ENCODE data around the gene LEMD1. TPM values are rescaled to one million over a fixed set of nuclear protein-coding genes. Genes with fewer than 3 reads are reported as not detected.
A peak's percentile ranks its signal among the peaks of the same experiment; 100 is the strongest.

LEMD1 gene
- total RNA-seq, 1 experiment from 2014 or later, result 16.7 TPM

GRCh38 chr1:205465392-205465791, 43.5 kb upstream of the LEMD1 start:
- Histone ChIP-seq H3K27me3 (ENCODE audit: insufficient read depth, low read depth) (peaks cover 50% of the 10 kb centered on the region), H3K4me1 (replicated peaks; ENCODE audit: insufficient read depth) (0 out of 2 replicates have a peak, but pooled peaks cover 5% of the 10 kb centered on the region), H3K4me2 (no peak overlapping the region), H2AFZ (no peak overlapping the region), H3K27ac (no peak overlapping the region), H3K9me2 (ENCODE audit: insufficient read depth) (no peaks in the 10 kb centered on the region), H4K20me1 (ENCODE audit: insufficient read depth) (no peaks in the 10 kb centered on the region), H3F3A (ENCODE audit: insufficient read depth, low read depth) (0 out of 2 replicates have a peak, but pooled peaks cover 3% of the 10 kb centered on the region), H3K36me3 (ENCODE audit: low read depth) (no peaks in the 10 kb centered on the region), H3K4me3 (no peak overlapping the region), H3K9me3 (ENCODE audit: insufficient read depth, low read depth) (no peaks in the 10 kb centered on the region), H3K79me2 (ENCODE audit: low read depth) (no peaks in the 10 kb centered on the region)
- ChIA-PET POLR2A (ENCODE audit: unreplicated experiment) (no interaction called here), CTCF (interaction anchor here (0.6 kb wide), 1 partner anchor 133 kb away, joined by 3 read pairs; no protein-coding TSS in a partner anchor)
- no peak for DNase-seq
- TF ChIP-seq CTCF (conservative IDR thresholded peaks at IDR 0.05) (no peak), EZH2 (IDR thresholded peaks at IDR 0.05; ENCODE audit: low read depth) (no peak)
- intact Hi-C loops (cut with micrococcal nuclease; ENCODE audit: unreplicated experiment), result no loop called here
- BruUV-seq (replicated peaks), result no TSS peak

GRCh38 chr1:205458777-205459566, 37.1 kb upstream of the LEMD1 start:
- CTCF ChIA-PET, result interaction anchor here (0.8 kb wide), 1 partner anchor 26 kb away, joined by 5 read pairs; no protein-coding TSS in a partner anchor
- no TSS peak for BruUV-seq (replicated peaks)
- no peak overlapping the region for H3K27ac ChIP-seq
- no peak overlapping the region for H2AFZ ChIP-seq
- H3F3A ChIP-seq (ENCODE audit: insufficient read depth, low read depth), result peaks cover 10% of the 10 kb centered on the region
- H3K79me2 ChIP-seq (ENCODE audit: low read depth), result no peaks in the 10 kb centered on the region
- H3K4me2 ChIP-seq, result no peak overlapping the region
- no peaks in the 10 kb centered on the region for H3K36me3 ChIP-seq (ENCODE audit: low read depth)
- POLR2A ChIA-PET (ENCODE audit: unreplicated experiment), result no interaction called here
- no peaks in the 10 kb centered on the region; the same call in 1 of the 2 replicates for H4K20me1 ChIP-seq (ENCODE audit: insufficient read depth)
- DNase-seq, result peak in 1 of 2 experiments; percentile 56
- peaks cover 11% of the 10 kb centered on the region; the same call in 1 of the 2 replicates for H3K4me1 ChIP-seq (replicated peaks; ENCODE audit: insufficient read depth)
- intact Hi-C loops (cut with micrococcal nuclease; ENCODE audit: unreplicated experiment), result no loop called here
- no peak overlapping the region for H3K4me3 ChIP-seq
- no peaks in the 10 kb centered on the region for H3K9me2 ChIP-seq (ENCODE audit: insufficient read depth)
- H3K27me3 ChIP-seq (ENCODE audit: insufficient read depth, low read depth), result peaks cover 73% of the 10 kb centered on the region
- no peak for TF ChIP-seq CTCF (conservative IDR thresholded peaks at IDR 0.05)
- no peak for TF ChIP-seq EZH2 (IDR thresholded peaks at IDR 0.05; ENCODE audit: low read depth)
- no peaks in the 10 kb centered on the region for H3K9me3 ChIP-seq (ENCODE audit: insufficient read depth, low read depth)

GRCh38 chr1:205456868-205457745, 35.3 kb upstream of the LEMD1 start:
- Histone ChIP-seq H3K4me1 (replicated peaks; ENCODE audit: insufficient read depth) (peaks cover 5% of the 10 kb centered on the region; the same call in 1 of the 2 replicates), H3K4me3 (peak overlapping the region; percentile 47), H4K20me1 (ENCODE audit: insufficient read depth) (no peaks in the 10 kb centered on the region; the same call in 1 of the 2 replicates), H3K27me3 (ENCODE audit: insufficient read depth, low read depth) (peaks cover 63% of the 10 kb centered on the region), H3K27ac (no peak overlapping the region), H2AFZ (peak overlapping the region; percentile 71; the same call in 1 of the 2 replicates), H3K4me2 (peak overlapping the region; percentile 75), H3K36me3 (ENCODE audit: low read depth) (no peaks in the 10 kb centered on the region), H3K9me2 (ENCODE audit: insufficient read depth) (no peaks in the 10 kb centered on the region), H3K79me2 (ENCODE audit: low read depth) (no peaks in the 10 kb centered on the region), H3K9me3 (ENCODE audit: insufficient read depth, low read depth) (no peaks in the 10 kb centered on the region), H3F3A (ENCODE audit: insufficient read depth, low read depth) (peaks cover 6% of the 10 kb centered on the region)
- no TSS peak for BruUV-seq (replicated peaks)
- POLR2A ChIA-PET (ENCODE audit: unreplicated experiment), result no interaction called here
- no peak for DNase-seq
- TF ChIP-seq CTCF (conservative IDR thresholded peaks at IDR 0.05), result no peak
- peak; percentile 98 for TF ChIP-seq EZH2 (IDR thresholded peaks at IDR 0.05; ENCODE audit: low read depth)
- intact Hi-C loops (cut with micrococcal nuclease; ENCODE audit: unreplicated experiment), result no loop called here
- CTCF ChIA-PET, result interaction anchor here (0.7 kb wide), 1 partner anchor 36 kb away, joined by 7 read pairs; no protein-coding TSS in a partner anchor

Measured in PC-9 (cell line).